GM19023 (cell line): ENCODE results near the gene MPPED1.

Source experiments
- ATAC-seq: cut with Tn5 transposase; IDR thresholded peaks from one replicate; pipeline ENCODE4 v1.9.1; 2021; ENCODE audit warnings: mild to moderate bottlenecking, moderate library complexity; ENCODE audit not compliant: unreplicated experiment

MPPED1 gene

DNA sequence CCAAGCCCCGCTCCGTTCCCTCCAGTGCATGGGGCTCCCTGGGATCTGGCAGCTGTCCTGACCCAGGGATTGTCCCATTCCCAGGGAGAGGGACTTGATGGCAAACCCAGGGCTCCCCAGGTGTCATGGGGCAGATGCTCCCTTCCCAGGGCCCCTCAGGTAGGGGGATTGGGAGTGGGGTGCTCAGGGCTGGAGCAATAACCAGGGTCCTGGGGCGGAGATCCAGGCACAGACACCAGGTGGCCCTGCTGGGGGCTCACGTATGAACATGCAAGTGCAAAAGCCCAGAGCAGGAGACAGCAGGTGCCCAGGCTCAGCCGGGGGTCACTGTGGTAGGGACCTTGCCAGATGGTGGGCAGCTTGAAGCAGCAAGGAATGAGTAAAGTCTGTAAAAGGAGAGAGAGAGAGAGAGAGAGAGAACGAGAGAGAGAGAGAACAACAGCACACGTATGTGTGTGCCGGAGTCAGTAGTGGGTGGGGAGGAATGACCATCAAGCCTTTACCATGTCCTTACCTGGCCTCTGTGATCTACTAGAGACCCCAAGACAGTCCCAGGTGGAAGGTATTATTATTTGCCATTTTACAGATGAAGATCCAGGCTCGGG, 19.3 kb upstream of the MPPED1 start:
- ATAC-seq, result no peak

DNA sequence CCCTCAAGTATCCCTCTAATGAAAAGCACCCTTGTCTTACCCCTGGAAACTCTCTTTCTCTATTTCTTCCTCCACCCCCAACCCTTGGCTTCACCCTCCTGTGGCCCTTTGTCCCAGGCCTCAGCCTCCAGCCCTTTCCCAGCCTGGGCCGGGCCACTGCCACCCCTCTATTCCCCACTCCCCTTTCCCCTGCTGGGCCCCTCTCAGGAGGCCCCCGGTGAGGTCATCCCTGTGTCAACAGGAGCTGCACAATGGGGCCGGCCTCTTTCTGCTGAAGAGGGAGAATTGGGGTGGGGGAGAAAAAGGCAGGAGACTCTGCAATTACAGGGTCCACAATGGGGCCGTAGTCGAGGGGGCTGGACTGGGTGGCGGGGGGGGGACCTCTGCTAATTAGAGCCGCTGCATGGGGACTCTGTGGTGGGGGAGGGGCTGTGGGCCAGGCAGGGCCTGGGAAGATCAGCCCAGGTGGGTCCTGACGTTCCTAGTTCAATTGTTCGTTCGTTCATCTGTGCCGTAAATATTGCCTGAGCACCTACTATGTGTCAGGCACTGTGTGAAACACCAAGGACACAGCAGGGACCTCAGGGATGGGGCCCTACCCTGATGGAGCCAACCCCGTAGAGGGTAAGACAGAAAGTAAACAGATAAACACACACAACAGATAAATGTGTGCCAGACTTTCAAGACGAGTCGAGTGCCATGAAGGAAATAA, 18.5 kb upstream of the MPPED1 start:
- no peak for ATAC-seq

DNA sequence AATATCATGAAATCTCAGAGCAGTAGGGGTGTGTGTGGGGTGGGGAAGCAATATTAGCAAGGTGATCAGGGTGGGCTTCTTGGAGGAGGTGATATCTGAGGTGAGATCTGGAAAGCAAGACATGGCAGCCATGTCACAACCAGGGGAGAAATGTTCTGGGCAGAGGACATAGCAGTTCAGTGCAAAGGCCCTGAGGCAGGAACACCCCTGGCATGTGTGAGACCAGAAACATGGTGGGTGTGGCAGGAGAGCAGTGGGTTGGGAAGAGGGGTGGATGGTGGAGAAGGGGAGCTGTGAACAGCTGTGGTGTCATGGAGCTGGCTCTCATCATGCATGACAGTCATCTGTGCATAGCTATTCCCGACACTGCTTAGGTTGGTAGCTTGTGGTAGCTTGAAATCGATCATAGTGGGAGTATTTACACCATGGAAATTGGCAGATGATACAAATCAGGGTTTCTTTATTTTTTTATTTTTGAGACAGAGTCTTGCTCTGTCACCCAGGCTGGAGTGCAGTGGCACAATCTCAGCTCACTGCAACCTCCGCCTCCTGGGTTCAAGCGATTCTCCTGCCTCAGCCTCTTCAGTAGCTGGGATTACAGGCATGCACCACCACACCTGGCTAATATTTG, 17.9 kb upstream of the MPPED1 start:
- no peak for ATAC-seq

DNA sequence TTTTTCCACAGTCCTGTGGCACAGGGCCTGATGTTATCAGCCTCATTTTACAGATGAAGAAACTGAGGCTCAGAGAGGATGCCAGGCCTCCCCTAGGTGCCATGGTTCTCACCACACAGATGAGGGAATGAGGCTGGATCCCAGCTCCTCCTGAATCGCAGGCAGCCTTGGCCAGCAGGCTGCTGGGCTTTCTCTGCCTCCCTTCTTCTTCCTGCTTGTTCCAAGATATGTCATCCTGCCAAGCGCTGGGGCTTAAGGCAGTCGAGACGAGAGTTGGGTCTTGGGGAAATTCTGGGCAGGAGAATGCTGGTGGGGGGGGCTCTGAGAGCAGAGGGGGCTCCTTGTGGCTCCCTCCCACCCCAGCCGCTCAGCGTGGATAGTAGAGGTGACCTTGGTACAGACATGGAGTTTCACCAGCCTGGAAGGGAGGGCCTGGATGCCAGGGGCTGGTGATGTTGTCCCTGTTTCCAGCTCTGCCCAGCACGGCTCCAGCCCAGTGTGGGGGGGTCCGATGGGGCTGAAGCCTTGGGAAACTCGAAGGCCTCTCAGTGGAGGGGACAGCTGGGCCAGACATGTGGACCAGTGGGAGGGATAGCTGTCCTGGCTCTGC, 16.6 kb upstream of the MPPED1 start:
- no peak for ATAC-seq

DNA sequence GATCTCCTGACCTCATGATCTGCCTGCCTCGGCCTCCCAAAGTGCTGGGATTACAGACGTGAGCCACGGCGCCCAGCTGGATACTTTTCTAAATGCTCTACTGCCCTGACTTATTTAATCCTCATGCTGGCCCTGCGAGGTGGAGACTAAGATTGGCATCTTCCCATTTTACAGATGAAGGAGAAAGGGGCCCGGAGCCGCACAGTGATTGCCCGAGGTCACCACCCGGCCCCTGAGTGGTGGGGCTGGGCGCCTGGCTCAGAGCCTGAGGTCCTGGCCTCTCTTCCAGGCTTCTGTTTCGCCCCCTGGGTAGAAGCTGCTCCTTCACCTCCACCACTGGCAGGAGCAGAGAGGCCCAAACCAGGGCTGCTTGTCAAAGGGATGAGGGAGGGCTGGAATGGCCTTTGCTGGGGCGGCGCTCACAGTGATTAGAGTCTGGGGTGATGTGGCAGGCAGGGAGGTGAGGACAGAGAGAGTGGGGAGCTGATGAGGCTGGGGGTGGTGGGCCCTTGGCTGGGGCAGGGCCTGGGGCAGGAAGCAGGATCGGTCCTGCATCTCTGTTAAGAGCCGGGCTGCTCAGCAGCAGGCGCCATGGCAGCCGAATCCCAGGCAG, 15.4 kb upstream of the MPPED1 start:
- no peak for ATAC-seq

DNA sequence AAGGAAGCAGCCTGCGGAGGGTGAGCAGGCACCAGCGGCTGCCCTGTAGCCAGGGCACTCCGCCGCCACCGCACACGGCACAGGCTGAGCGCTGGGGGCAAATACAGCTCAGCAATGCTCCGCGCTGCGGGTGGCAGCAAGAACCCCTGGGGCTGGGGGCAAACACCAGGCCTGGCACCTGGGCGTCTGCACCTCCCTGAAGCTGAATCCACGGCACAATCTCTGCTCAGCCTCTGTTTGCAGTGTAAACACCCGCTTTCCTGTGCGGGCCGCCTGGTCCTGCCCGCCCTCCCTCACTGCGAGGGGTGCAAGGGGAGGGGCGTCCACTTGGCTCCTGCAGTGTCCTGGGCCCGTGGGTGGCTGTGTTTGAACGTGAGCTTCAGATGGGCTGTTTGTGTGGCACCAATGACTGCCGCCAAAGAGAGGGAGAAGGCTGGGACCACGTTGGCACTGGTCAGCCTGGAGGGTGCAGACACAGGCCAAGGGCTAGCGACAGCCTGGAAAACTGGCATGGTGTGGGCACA, 14.8 kb upstream of the MPPED1 start:
- ATAC-seq, result no peak

DNA sequence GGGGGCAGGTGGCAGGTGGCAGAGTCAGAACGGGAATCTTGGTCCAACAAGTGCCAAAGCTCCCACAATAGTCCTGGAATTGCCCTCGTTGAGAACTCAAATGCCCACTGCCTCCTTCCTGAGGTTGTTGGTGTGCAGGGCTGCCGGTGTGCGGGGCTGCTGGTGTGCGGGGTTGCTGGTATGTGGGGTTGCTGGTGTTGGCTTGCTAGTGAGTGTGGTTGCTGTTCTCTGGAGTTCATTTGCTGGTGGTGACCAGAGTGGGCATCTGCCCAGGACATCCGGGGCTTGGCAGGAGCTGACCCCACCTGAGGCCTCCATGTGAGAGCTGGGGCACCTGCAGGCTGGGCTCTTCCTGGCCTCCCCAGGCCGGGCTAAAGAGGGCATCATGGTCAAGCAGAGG, 14.0 kb upstream of the MPPED1 start:
- ATAC-seq, result no peak

DNA sequence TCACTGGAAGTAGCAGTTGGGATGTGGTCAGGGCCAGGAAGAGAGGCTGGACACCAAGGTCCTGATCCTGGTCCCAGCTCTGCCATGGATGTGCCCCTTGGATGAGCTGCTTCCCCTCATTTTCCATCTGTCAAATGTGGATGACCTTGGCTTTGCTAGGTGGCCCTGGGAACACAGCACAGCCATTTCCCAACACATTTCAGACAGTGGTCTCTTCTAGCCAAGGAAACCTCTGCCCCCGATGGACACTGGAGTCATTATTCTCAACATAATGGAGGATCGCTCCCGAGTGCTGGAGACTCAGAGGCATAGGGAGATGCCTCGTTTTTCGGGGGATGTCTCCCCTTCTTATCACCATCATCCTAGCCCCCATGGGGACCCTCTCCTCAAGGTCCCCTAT, 13.6 kb upstream of the MPPED1 start:
- no peak for ATAC-seq

DNA sequence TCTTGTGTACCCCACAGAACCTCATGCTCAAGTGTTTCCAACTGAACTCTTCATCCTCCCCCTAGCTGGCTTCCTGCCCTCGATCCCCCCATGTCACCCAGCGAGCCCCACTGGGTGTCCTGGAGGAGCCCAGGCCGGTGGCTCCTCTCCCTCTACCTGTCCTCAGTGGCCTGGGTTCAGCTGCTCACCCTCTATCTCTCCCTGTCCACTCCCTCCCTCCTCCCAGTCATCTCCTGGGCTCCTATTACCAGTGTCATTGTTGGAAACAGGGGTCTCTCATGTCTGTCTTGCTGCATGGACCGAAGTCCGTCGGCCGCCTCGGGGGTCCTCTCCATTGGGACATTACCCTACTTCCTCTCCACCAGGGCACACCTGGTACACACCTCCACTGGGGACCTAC, 12.9 kb upstream of the MPPED1 start:
- no peak for ATAC-seq

DNA sequence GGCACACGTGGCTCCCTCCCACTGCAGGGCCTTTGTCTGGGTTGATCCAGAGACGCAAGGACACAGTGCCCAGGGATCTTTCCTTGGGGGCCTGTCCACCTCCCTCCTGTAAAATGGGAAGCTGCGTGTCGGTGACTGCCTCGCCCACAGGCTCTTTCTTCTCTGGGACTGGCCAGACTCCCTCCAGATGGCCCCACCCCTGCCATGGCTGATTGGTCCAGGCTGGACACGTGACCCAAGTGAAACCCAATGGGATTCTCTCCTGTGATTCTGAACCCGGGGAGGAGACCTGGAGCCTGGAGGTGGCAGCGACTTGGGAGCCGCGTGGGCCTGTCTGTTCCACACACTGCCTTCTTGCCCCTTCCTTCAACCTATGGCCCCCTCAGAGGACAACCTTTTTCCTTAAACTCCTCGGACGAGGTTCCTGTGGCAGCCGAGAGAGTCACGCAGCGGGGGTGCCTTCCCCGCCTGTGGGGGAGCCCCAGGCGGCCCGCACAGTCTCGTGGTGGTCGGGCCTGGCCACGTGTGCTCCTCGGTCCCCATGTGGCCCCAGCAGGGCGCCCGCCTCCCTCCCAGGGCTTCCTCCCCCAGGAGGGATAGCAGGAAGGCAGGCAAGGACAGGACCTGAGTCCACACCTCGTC, 12.4 kb upstream of the MPPED1 start:
- no peak for ATAC-seq

DNA sequence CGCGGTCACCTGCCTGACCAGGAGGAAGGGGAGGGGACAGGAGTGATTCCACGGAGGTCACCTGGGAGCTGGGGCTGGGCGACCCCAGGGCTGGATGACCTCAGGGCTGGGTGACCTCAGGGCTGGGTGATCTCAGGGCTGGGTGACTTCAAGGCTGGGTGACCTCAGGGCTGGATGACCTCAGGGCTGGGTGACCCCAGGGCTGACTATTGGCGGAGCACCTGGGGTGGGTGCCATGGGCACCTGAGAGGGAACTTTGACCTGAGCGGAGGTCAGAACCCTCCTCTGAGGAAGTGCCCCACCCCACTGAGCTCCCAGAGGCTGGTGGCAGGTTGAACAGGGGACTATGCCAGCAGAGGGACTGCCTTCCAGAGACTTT, 11.8 kb upstream of the MPPED1 start:
- no peak for ATAC-seq

DNA sequence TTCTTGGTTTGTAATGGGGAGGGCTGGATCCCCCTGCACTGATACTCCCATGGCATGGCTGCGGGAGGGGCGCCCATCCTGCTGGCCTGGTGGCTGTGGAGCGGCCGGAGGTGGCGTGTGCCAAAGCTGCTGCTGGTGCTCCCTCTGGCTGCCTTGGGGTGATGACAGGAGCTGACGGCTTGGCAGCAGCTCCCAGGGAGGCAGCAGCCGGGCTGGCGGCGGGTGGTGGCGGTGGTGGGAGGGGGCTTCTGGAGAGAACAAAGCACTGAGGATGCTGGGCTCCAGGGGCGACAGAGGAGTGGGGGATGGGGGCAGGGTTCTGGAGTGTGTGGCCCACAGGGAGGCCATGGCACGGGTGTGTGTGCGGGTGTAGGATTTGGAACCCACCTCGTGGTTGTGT, 11.4 kb upstream of the MPPED1 start:
- ATAC-seq, result no peak

DNA sequence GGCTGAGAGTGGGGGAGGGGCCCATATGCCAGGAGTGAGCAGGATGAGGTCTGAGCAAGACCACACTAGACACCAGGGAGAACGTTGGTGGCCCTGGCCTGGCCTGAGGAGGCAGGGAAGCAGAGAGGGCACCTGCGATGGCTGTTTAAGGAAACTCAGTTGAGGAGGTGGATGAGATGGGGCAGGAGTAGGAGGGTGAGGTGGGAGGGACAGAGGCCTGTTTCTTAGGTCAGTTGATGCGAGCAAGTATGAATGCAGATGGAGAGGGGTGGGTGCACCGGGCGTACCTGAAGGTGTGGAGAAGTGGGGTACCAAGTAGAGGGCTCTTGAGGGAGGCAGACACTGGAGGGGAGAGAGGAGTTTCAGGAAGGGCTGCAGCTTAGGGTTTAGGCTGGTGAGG, 10.6 kb upstream of the MPPED1 start:
- no peak for ATAC-seq

DNA sequence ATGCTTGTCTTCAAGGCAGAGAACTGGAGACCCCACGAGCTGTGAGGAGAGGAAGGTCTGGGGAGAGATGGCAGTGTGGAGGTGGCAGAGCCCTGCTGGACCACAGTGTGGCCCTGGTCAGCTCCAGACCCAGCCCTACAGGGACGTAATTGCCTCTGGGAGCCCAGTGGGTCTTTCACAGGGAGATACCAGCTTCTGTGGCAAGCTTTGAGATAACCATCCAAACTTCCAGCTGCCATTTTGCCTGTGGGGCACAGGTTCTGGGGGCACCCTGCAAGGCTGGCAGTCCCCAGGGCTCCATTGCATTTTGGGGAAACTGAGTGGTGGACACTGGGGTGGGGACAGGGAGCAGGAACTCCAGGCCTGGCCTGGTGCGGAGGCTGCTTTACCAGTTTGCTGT, 10.2 kb upstream of the MPPED1 start:
- ATAC-seq, result no peak

DNA sequence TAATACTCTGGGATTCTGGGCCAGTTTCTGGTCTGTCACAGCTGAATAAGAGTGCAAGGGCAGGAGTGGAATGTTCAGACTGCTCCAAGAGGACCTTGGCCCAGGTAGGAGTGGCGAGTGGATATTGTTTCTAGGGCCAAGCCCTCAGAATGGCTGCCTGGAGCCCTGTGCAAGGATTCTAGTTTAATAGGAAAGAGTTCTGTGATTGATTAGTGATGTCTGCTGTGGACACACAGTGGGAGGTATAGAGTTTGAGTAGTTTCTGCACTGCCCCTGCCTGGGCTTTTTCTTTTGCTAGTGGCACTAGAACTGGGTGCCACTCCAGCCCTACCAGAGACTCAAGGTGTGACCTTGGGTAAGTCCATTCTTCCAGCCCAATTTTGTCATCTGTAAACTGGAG, 9.7 kb upstream of the MPPED1 start:
- ATAC-seq, result no peak

DNA sequence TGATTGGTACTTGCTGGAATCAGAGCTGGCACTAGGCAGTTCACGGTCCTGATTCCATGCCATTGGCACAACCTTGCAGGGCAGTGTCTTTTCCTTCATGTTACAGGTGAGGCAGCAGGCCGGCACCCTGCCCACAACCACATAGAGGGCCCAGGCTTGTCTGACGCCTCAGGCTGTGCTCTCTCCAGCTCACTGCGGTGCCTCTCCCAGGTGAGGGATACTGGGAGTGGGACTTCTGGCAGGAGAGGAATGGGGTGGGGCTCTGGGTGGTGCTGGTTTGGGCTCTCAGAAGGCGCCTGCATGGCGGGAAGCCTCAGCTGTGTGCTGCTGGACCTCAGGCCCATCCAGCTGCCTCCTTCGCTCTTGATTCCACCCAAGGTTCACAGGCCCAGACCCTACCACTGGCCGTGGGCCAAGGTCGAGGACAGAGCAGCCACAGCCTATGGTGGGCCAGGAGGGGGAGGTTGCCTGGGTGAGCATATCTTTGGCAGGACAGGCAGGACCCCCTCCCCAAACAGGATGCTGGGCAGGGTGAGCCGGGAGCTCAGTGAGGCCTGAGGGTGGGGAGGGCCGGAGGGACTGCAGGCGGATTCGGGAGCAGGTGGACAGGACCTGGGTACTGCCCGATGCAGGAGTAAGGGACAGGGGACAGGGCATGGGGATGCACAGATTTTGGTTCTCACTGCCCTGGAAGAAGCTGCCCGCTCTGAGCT, 7.0 kb upstream of the MPPED1 start:
- no peak for ATAC-seq

DNA sequence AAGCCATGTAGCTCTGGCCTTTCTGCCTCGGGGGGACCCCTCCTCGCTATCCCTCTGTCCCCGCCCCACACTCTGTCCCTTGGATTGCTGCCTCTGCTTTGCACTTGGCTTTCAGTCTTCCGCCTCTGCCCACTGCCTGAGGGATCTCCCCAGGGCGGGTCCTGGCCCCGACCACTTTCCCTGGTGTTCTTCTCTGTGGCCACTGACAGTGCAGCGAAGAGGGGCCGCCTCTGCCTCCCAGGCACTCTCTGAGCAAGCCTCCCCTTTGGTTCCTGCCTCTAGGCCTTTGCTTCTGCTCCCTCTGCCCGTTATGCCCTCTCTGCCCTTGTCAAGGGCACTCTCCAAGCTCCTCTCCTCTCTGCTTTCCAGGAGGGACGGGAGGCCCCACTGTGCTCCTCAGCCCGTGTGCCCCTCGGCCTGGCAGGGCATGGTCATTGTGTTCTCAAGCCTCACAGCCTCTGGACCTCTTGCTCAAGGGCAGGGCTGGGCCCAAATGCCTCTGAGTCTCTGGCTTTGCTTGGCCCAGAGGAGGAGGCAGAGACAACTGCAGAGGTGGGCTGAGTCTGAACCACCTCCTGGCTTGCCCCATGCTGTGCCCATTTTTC, 5.5 kb upstream of the MPPED1 start:
- ATAC-seq, result no peak

DNA sequence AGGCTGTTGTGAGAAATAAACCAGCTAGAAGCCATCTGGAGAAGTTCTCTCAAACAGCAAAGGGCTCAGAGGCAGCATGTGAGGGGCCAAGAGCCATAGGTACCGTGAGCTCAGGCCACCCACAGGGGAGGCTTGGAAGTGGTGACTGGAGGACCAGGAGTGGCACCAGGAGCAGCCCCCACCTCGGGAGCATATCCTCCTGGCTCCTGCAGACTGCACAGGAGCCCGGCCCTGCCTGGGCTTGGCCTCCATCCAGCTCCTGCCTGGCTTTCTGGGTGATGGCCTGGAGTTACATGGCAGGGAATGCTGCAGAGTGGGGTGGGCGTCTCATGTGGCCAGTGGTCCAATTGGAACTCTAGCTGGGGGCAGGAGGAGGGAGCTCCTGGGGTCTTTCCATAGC, 4.2 kb upstream of the MPPED1 start:
- no peak for ATAC-seq

DNA sequence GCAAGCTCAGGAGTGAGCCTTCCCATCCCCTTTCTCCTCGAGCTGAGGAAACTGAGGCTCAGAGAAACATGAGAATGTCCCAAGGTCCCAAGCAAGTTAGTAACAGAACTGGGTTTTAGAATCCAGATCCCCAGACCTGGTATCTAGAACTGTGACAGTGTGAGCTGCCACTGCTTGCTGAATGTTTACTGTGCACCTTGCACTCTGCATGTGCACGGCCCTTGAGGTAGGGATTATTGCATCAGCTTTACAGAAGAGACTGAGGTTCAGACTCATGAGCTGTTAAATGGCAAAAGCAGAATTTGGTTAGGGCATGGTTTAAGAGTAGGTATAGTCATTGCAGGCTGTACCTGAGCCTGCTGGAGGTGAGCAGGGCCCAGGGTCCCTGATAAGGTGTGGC, 3.8 kb upstream of the MPPED1 start:
- ATAC-seq, result no peak

DNA sequence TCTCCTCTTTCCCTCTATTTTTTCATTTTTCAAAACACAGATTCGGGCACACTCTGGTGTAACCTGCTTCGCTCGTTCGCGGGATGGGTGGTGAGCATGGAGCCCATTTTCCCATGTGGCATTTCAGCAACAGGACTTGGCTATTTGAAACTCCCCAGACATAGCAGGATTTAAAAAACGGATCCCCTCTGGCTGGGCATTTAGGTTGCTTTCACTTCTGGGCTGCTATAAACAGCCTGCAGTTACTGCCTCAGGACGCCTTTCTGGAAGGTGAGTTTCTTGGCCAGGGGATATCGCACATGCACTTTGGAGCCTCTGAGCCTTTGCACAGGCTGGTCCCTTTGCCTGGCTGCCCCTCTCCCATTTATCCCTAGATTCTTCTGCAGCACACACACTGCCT, 2.8 kb upstream of the MPPED1 start:
- no peak for ATAC-seq
